PFSK-1 (cell line): ENCODE measurements around the gene ZBTB39.

Experiments
- POLR2AphosphoS5 ChIP-seq: IDR thresholded peaks from 2 replicates; pipeline ENCODE4 v1.6.1; 2012; ENCODE audit warnings: low read depth, mild to moderate bottlenecking, control low read depth, low read length, moderate library complexity
- SIN3A ChIP-seq: IDR thresholded peaks from 2 replicates; pipeline ENCODE4 v1.6.1; 2012; ENCODE audit warnings: mild to moderate bottlenecking, low read length, moderate library complexity, borderline replicate concordance; ENCODE audit not compliant: insufficient read depth
- TAF1 ChIP-seq: IDR thresholded peaks from 2 replicates; pipeline ENCODE4 v1.6.1; 2012; ENCODE audit warnings: low read length, control low read depth, borderline replicate concordance; ENCODE audit not compliant: insufficient read depth

- no peak for TF ChIP-seq TAF1
- TF ChIP-seq POLR2AphosphoS5, result no peak
- no peak for TF ChIP-seq SIN3A
These were observed 23.0 kb downstream of the ZBTB39 start for GRCh38 chr12:56983386-56983785.
